B cell (primary cell): ENCODE data around the gene SGCA. TPM values are rescaled to one million over a fixed set of nuclear protein-coding genes. Genes with fewer than 3 reads are reported as not detected.

Experiments
- ATAC-seq: fragments of 200-7000 bp; cut with Tn5 transposase; one replicate; pipeline ENCODE4 v1.10.0; 2021; ENCODE audit warnings: low read depth, mild to moderate bottlenecking, moderate number of reproducible peaks, moderate library complexity
- CTCF ChIA-PET: fragments of 350-600 bp; sonication (Branson Sonifier 250); formaldehyde crosslinking; loops from one replicate; lab custom pipeline; 2021; ENCODE audit warnings: antibody characterized with exemption, inconsistent platforms; lab: Charles Lee
- POLR2A ChIA-PET: fragments of 350-600 bp; sonication (Branson Sonifier 250); formaldehyde crosslinking; loops from one replicate; lab custom pipeline; 2021; ENCODE audit warnings: antibody characterized with exemption; lab: Charles Lee
- DNase-seq: peaks from one replicate; pipeline ENCODE4 v3.0.0; 2013
- H2AFZ ChIP-seq: 2 replicates; pipeline ENCODE4 v1.6.1; 2012; ENCODE audit warnings: mild to moderate bottlenecking, low read depth, low read length; ENCODE audit not compliant: insufficient read depth, poor library complexity, severe bottlenecking
- H3K27ac ChIP-seq, 2 donors: 1 replicate in 1 of 2; 2 replicates in 1 of 2; pipeline ENCODE4 v1.5.1; 2012 to 2013; ENCODE audit warnings: low read length in 2 of 2, mild to moderate bottlenecking in 2 of 2, moderate library complexity in 1 of 2
- H3K27me3 ChIP-seq, 4 experiments: fragments of 200-600 bp in 1 of 4; sonication (generic) in 1 of 4; replicated peaks in 1 of 4; 1 replicate in 2 of 4; 2 replicates in 2 of 4; pipeline versions ENCODE4 v1.6.1 to v1.7.0; 2013 to 2016; ENCODE audit warnings: low read length in 3 of 4, mild to moderate bottlenecking in 2 of 4, mixed read lengths in 1 of 4, moderate library complexity in 1 of 4; ENCODE audit not compliant: insufficient read depth in 4 of 4, control insufficient read depth in 3 of 4; ENCODE audit errors: control extremely low read depth in 1 of 4
- H3K36me3 ChIP-seq, 2 experiments: replicated peaks in 1 of 2; 1 replicate in 1 of 2; 2 replicates in 1 of 2; pipeline versions ENCODE4 v1.6.1 to v1.7.1; 2013; ENCODE audit warnings: low read length in 1 of 2; ENCODE audit not compliant: insufficient read depth in 2 of 2, control insufficient read depth in 1 of 2; ENCODE audit errors: control extremely low read depth in 1 of 2, extremely low read depth in 1 of 2
- H3K4me1 ChIP-seq, 2 donors: fragments of 200-600 bp in 1 of 2; sonication (generic) in 1 of 2; 1 replicate in 1 of 2; 2 replicates in 1 of 2; pipeline versions ENCODE4 v1.5.1 to v1.6.1; 2013 to 2017; ENCODE audit warnings: low read length in 2 of 2; ENCODE audit not compliant: control insufficient read depth in 2 of 2, insufficient read depth in 2 of 2
- H3K4me2 ChIP-seq: replicated peaks from 2 replicates; pipeline ENCODE3; 2012; ENCODE audit warnings: mild to moderate bottlenecking, low read depth, low read length; ENCODE audit not compliant: poor library complexity, severe bottlenecking
- H3K4me3 ChIP-seq, 5 experiments: fragments of 200-600 bp in 1 of 5; sonication (generic) in 1 of 5; 1 replicate in 3 of 5; 2 replicates in 2 of 5; pipeline versions ENCODE4 v1.5.1 to v1.7.0; 2011 to 2016; ENCODE audit warnings: low read length in 4 of 5, mild to moderate bottlenecking in 4 of 5, low read depth in 2 of 5, control low read depth in 1 of 5, moderate library complexity in 1 of 5; ENCODE audit not compliant: insufficient read depth in 1 of 5; ENCODE audit errors: control extremely low read depth in 1 of 5, extremely low read depth in 1 of 5
- H3K79me2 ChIP-seq: fragments of 200-600 bp; sonication (generic); one replicate; pipeline ENCODE4 v1.6.0; 2016; ENCODE audit warnings: low read length; ENCODE audit not compliant: control insufficient read depth, insufficient read depth
- H3K9ac ChIP-seq: fragments of 200-600 bp; sonication (generic); 2 replicates; pipeline ENCODE4 v1.6.1; 2017; ENCODE audit warnings: mild to moderate bottlenecking, low read length, moderate library complexity
- H3K9me3 ChIP-seq, 3 donors: one replicate each; pipeline versions ENCODE4 v1.6.1 to v1.7.1; 2013; ENCODE audit warnings: low read length in 2 of 3; ENCODE audit not compliant: control insufficient read depth in 2 of 3, insufficient read depth in 1 of 3; ENCODE audit errors: control extremely low read depth in 1 of 3
- H4K20me1 ChIP-seq: 2 replicates; pipeline ENCODE4 v1.6.0; 2012; ENCODE audit warnings: mild to moderate bottlenecking, low read length; ENCODE audit not compliant: insufficient read depth, control insufficient read depth, poor library complexity, severe bottlenecking
- H3K27ac Mint-ChIP-seq: one replicate; pipeline ENCODE4 v1.8.0; 2021; ENCODE audit warnings: mixed read lengths
- H3K27me3 Mint-ChIP-seq: one replicate; pipeline ENCODE4 v1.8.0; 2021; ENCODE audit warnings: mixed read lengths
- H3K4me1 Mint-ChIP-seq: one replicate; pipeline ENCODE4 v1.8.0; 2021; ENCODE audit warnings: mixed read lengths
- H3K4me3 Mint-ChIP-seq: one replicate; pipeline ENCODE4 v1.8.0; 2021; ENCODE audit warnings: mixed read lengths
- H3K9me3 Mint-ChIP-seq: one replicate; pipeline ENCODE4 v1.8.0; 2022; ENCODE audit warnings: mixed read lengths; ENCODE audit not compliant: insufficient read depth
- EZH2 ChIP-seq: IDR thresholded peaks from 2 replicates; pipeline ENCODE4 v1.6.1; 2012; ENCODE audit warnings: borderline replicate concordance, low read depth, mild to moderate bottlenecking, moderate library complexity, low read length; ENCODE audit not compliant: insufficient read depth, poor library complexity, severe bottlenecking
- WGBS: methylation state at CpG from one replicate; pipeline ENCODE4 v1.1.5; 2013; ENCODE audit warnings: missing lambda C conversion rate; ENCODE audit not compliant: insufficient coverage; 5-methylcytosine and 5-hydroxymethylcytosine counted together
- intact Hi-C: fragments of 100-400 bp; cut with micrococcal nuclease; formaldehyde crosslinking; loops from one replicate; pipeline ENCODE4 v1.10.0; 2022
- polyA plus RNA-seq: library from polyadenylated mRNA; depleted of rRNA; stranded (reverse); fragments of >200 nt; gene quantifications from 2 replicates; pipeline ENCODE4 v1.2.3, GENCODE V29; 2012
- total RNA-seq, 2 donors: library from RNA; stranded (reverse); fragments of 120-200 nt in 1 of 2; gene quantifications; 1 replicate in 1 of 2; 2 replicates in 1 of 2; pipeline versions ENCODE4 v1.2.3 to v1.2.4, GENCODE V29; 2013 to 2022
- TF ChIP-seq, protein P1 (sequence below): fragments of 200-600 bp; IDR thresholded peaks from one replicate; pipeline ENCODE4 v1.8.0; 2022; ENCODE audit warnings: antibody characterized with exemption, mild to moderate bottlenecking

The SGCA gene
- total and polyA plus RNA-seq, 2 donors (not counting 1 experiment from before 2014, with no cell fraction given), result 4.4 to 4.5 TPM

- Histone ChIP-seq H4K20me1 (peaks cover 18% of the 10 kb centered on the region), H3K79me2 (no peaks in the 10 kb centered on the region), H3K4me3 (peak overlapping the region in 1 of 5 experiments; percentile 44), H3K27me3 (peaks cover 0 to 28% (median 9%) of the 10 kb centered on the region in 4 experiments), H3K4me2 (peak overlapping the region; percentile 99), H3K36me3 (peaks cover 1 to 7% of the 10 kb centered on the region in 2 experiments), H3K4me1 (peaks cover 27 to 35% of the 10 kb centered on the region in 2 donors), H3K9me3 (peaks cover 0 to 8% (median 0%) of the 10 kb centered on the region in 3 donors), H3K27ac (no peak overlapping the region), H3K9ac (no peak overlapping the region), H2AFZ (no peak overlapping the region)
- H3K27ac Mint-ChIP-seq, result peak overlapping the region; percentile 74
- CTCF ChIA-PET, result interaction anchor here (1.1 to 3.4 kb wide), 2 partner anchors 12 to 19 kb away, joined by 5 to 16 read pairs; no protein-coding TSS in a partner anchor
- ATAC-seq (no peak), DNase-seq (peak; percentile 43)
- H3K4me1 Mint-ChIP-seq, result peaks cover 34% of the 10 kb centered on the region
- 17% methylated on average over 16 of the region's 32 CpGs for WGBS
- H3K4me3 Mint-ChIP-seq, result peak overlapping the region; percentile 79
- TF ChIP-seq EZH2, result no peak
- TF ChIP-seq, protein P1, sequence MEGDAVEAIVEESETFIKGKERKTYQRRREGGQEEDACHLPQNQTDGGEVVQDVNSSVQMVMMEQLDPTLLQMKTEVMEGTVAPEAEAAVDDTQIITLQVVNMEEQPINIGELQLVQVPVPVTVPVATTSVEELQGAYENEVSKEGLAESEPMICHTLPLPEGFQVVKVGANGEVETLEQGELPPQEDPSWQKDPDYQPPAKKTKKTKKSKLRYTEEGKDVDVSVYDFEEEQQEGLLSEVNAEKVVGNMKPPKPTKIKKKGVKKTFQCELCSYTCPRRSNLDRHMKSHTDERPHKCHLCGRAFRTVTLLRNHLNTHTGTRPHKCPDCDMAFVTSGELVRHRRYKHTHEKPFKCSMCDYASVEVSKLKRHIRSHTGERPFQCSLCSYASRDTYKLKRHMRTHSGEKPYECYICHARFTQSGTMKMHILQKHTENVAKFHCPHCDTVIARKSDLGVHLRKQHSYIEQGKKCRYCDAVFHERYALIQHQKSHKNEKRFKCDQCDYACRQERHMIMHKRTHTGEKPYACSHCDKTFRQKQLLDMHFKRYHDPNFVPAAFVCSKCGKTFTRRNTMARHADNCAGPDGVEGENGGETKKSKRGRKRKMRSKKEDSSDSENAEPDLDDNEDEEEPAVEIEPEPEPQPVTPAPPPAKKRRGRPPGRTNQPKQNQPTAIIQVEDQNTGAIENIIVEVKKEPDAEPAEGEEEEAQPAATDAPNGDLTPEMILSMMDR, result no peak
- H3K9me3 Mint-ChIP-seq, result no peaks in the 10 kb centered on the region
- POLR2A ChIA-PET, result interaction anchor here (0.7 kb wide), 1 partner anchor 1231 kb away, joined by 3 read pairs; no protein-coding TSS in a partner anchor
- H3K27me3 Mint-ChIP-seq, result peaks cover 10% of the 10 kb centered on the region
- intact Hi-C loops, result no loop called here
Observed at GRCh38 chr17:50128441-50129352, 37.1 kb upstream of the SGCA start.
